Esophagus (tissue), 2 donors: ENCODE results near the gene PBOV1. TPM values are rescaled to one million over a fixed set of nuclear protein-coding genes. Genes with fewer than 3 reads are reported as not detected.
"Not testable (repeated sequence)": the region's sequence is repeated elsewhere in the genome, so short reads cannot be mapped to it uniquely, and the experiment has no call there.

ENCODE experiments used
- H3K27ac ChIP-seq, 2 donors: one replicate each; pipeline ENCODE4 v1.5.1; 2013; ENCODE audit warnings: low read depth in 2 of 2, mild to moderate bottlenecking in 2 of 2, inconsistent platforms in 1 of 2, low read length in 1 of 2, moderate library complexity in 1 of 2
- H3K27me3 ChIP-seq, 2 donors: one replicate each; pipeline ENCODE4 v1.6.1; 2013; ENCODE audit warnings: low read length in 2 of 2, control low read depth in 1 of 2, mild to moderate bottlenecking in 1 of 2; ENCODE audit not compliant: insufficient read depth in 2 of 2, control insufficient read depth in 1 of 2
- H3K36me3 ChIP-seq, 2 donors: one replicate each; pipeline ENCODE4 v1.6.1; 2013; ENCODE audit warnings: low read length in 1 of 2; ENCODE audit not compliant: control insufficient read depth in 2 of 2, insufficient read depth in 2 of 2
- H3K4me1 ChIP-seq, 2 donors: one replicate each; pipeline ENCODE4 v1.6.1; 2013; ENCODE audit warnings: low read length in 1 of 2; ENCODE audit not compliant: control insufficient read depth in 2 of 2, insufficient read depth in 2 of 2
- H3K4me3 ChIP-seq, 2 donors: one replicate each; pipeline ENCODE4 v1.5.1; 2013; ENCODE audit warnings: low read length in 2 of 2, mild to moderate bottlenecking in 2 of 2, low read depth in 1 of 2, moderate library complexity in 1 of 2
- H3K9me3 ChIP-seq, 2 donors: one replicate each; pipeline ENCODE4 v1.6.1; 2013; ENCODE audit warnings: mild to moderate bottlenecking in 2 of 2, low read depth in 1 of 2, low read length in 1 of 2, moderate library complexity in 1 of 2; ENCODE audit not compliant: control insufficient read depth in 2 of 2, insufficient read depth in 1 of 2
- WGBS, 2 donors: extraction: QIAGEN DNeasy Blood & Tissue Kit; methylation state at CpG; one replicate each; pipeline ENCODE4 v1.1.7; 2013; 5-methylcytosine and 5-hydroxymethylcytosine counted together
- polyA plus RNA-seq, 2 donors: library from polyadenylated mRNA; stranded (reverse); fragments of 200-250 nt; gene quantifications; one replicate each; pipeline ENCODE4 v1.2.3, GENCODE V29; 2013
- donor health status: healthy with polysubstance abuse.
- donor health status: Bipolar disorder and iron deficiency.

The PBOV1 gene
- polyA plus RNA-seq, 2 donors = not detected

GRCh38 chr6:138212530-138212929 lies 5.8 kb downstream of the PBOV1 start:
- not testable (repeated sequence) for H3K4me1 ChIP-seq, H3K4me3 ChIP-seq
- WGBS, 2 donors = 97 to 100% methylated on average over 2 of the region's 2 CpGs

GRCh38 chr6:138211601-138212000 lies 6.7 kb downstream of the PBOV1 start:
- H3K9me3 ChIP-seq = no peaks in the 10 kb centered on the region
- H3K27me3 ChIP-seq = peaks cover 0 to 3% of the 10 kb centered on the region in 2 donors
- no peaks in the 10 kb centered on the region for H3K36me3 ChIP-seq
- no peak overlapping the region for H3K27ac ChIP-seq
- WGBS, 2 donors = 72 to 75% methylated on average over 5 of the region's 5 CpGs
- no peaks in the 10 kb centered on the region for H3K4me1 ChIP-seq
- H3K4me3 ChIP-seq = no peak overlapping the region

More at GRCh38 chr6:138212530-138212929, 5.8 kb downstream of the PBOV1 start:
- not testable (repeated sequence) for H3K36me3 ChIP-seq, H3K27ac ChIP-seq, H3K27me3 ChIP-seq, H3K9me3 ChIP-seq

GRCh38 chr6:138211048-138211581 lies 7.2 kb downstream of the PBOV1 start:
- Histone ChIP-seq H3K27me3 (peaks cover 0 to 3% of the 10 kb centered on the region in 2 donors), H3K27ac (no peak overlapping the region), H3K36me3 (no peaks in the 10 kb centered on the region), H3K4me1 (no peaks in the 10 kb centered on the region), H3K4me3 (no peak overlapping the region), H3K9me3 (no peaks in the 10 kb centered on the region)
- 77 to 87% methylated on average over 2 of the region's 2 CpGs for WGBS, 2 donors

GRCh38 chr6:138206862-138207261 lies 11.4 kb downstream of the PBOV1 start:
- H3K36me3 ChIP-seq = no peaks in the 10 kb centered on the region
- no peaks in the 10 kb centered on the region for H3K4me1 ChIP-seq
- no peaks in the 10 kb centered on the region for H3K9me3 ChIP-seq
- no peak overlapping the region for H3K4me3 ChIP-seq
- H3K27me3 ChIP-seq = peaks cover 0 to 3% of the 10 kb centered on the region in 2 donors
- no peak overlapping the region for H3K27ac ChIP-seq

- WGBS, 2 donors = 73 to 84% methylated on average over 5 of the region's 5 CpGs
- Histone ChIP-seq H3K4me1 (no peaks in the 10 kb centered on the region), H3K36me3 (no peaks in the 10 kb centered on the region), H3K9me3 (no peaks in the 10 kb centered on the region), H3K27me3 (no peaks in the 10 kb centered on the region), H3K4me3 (no peak overlapping the region), H3K27ac (no peak overlapping the region)
Measured at GRCh38 chr6:138205437-138206094, 12.7 kb downstream of the PBOV1 start.

GRCh38 chr6:138204792-138205384 lies 13.4 kb downstream of the PBOV1 start:
- Histone ChIP-seq H3K4me3 (no peak overlapping the region), H3K4me1 (no peaks in the 10 kb centered on the region), H3K27me3 (no peaks in the 10 kb centered on the region), H3K27ac (no peak overlapping the region), H3K36me3 (no peaks in the 10 kb centered on the region), H3K9me3 (no peaks in the 10 kb centered on the region)
- WGBS, 2 donors = 87 to 89% methylated on average over 4 of the region's 4 CpGs

- H3K36me3 ChIP-seq = no peaks in the 10 kb centered on the region
- no peaks in the 10 kb centered on the region for H3K4me1 ChIP-seq
- H3K27ac ChIP-seq = no peak overlapping the region
- H3K9me3 ChIP-seq = no peaks in the 10 kb centered on the region
- H3K27me3 ChIP-seq = no peaks in the 10 kb centered on the region
- H3K4me3 ChIP-seq = no peak overlapping the region
Measured at GRCh38 chr6:138204303-138204702, 14.0 kb downstream of the PBOV1 start.

- Histone ChIP-seq H3K4me3 (no peak overlapping the region), H3K36me3 (no peaks in the 10 kb centered on the region), H3K27ac (no peak overlapping the region), H3K4me1 (no peaks in the 10 kb centered on the region), H3K27me3 (no peaks in the 10 kb centered on the region), H3K9me3 (no peaks in the 10 kb centered on the region)
- WGBS, 2 donors = 52 to 71% methylated on average over 2 of the region's 2 CpGs
Measured at GRCh38 chr6:138203315-138203714, 15.0 kb downstream of the PBOV1 start.

- no peak overlapping the region for H3K4me3 ChIP-seq
- no peak overlapping the region for H3K27ac ChIP-seq
- 87 to 92% methylated on average over 4 of the region's 4 CpGs for WGBS, 2 donors
- no peaks in the 10 kb centered on the region for H3K9me3 ChIP-seq
- no peaks in the 10 kb centered on the region for H3K36me3 ChIP-seq
- H3K27me3 ChIP-seq = no peaks in the 10 kb centered on the region
- no peaks in the 10 kb centered on the region for H3K4me1 ChIP-seq
Measured at GRCh38 chr6:138201836-138202235, 16.5 kb downstream of the PBOV1 start.
